H1 (cell line): ENCODE results near the gene ADARB2. TPM values are rescaled to one million over a fixed set of nuclear protein-coding genes. Genes with fewer than 3 reads are reported as not detected.

Experiments
- CTCF ChIA-PET: fragments of 300-600 bp; sonication (Branson Sonifier 250); formaldehyde crosslinking; loops from one replicate; lab custom pipeline; 2021; ENCODE audit not compliant: partially characterized antibody; lab: Charles Lee
- POLR2A ChIA-PET: fragments of 300-600 bp; sonication (Branson Sonifier 250); formaldehyde crosslinking; loops from one replicate; lab custom pipeline; 2021; ENCODE audit warnings: inconsistent platforms; ENCODE audit not compliant: partially characterized antibody; lab: Charles Lee
- DNase-seq, 2 experiments: peaks; one replicate each; pipeline versions ENCODE4 v3.0.0 to v3.0.0-alpha.2; 2010 to 2022; ENCODE audit warnings: low spot score in 2 of 2, low read depth in 1 of 2, mixed read lengths in 1 of 2
- FAIRE-seq: peaks from 2 replicates; lab custom pipeline; 2011; peaks lifted over from hg19 to GRCh38; lab: Jason Lieb, UNC
- H2AFZ ChIP-seq: 2 replicates; pipeline ENCODE4 v1.8.1; 2012; ENCODE audit warnings: low read length, inconsistent platforms
- H2AK5ac ChIP-seq: 2 replicates; pipeline ENCODE4 v1.6.1; 2013; ENCODE audit warnings: low read depth, low read length
- H2BK120ac ChIP-seq: replicated peaks from 2 replicates; pipeline ENCODE3; 2013; ENCODE audit warnings: low read depth, low read length, inconsistent platforms
- H2BK12ac ChIP-seq: 2 replicates; pipeline ENCODE4 v1.6.1; 2013; ENCODE audit warnings: low read depth, low read length
- H2BK15ac ChIP-seq: 2 replicates; pipeline ENCODE4 v1.6.1; 2013; ENCODE audit warnings: low read length
- H2BK20ac ChIP-seq: 2 replicates; pipeline ENCODE4 v1.6.1; 2013; ENCODE audit warnings: low read length
- H2BK5ac ChIP-seq: 2 replicates; pipeline ENCODE4 v1.6.1; 2013; ENCODE audit warnings: low read depth, low read length
- H3K14ac ChIP-seq: 2 replicates; pipeline ENCODE4 v1.6.1; 2013; ENCODE audit warnings: inconsistent platforms; ENCODE audit not compliant: insufficient read length
- H3K18ac ChIP-seq: 2 replicates; pipeline ENCODE4 v1.6.1; 2013; ENCODE audit warnings: low read length; ENCODE audit errors: extremely low read depth
- H3K23ac ChIP-seq: 2 replicates; pipeline ENCODE4 v1.6.1; 2013; ENCODE audit warnings: inconsistent platforms; ENCODE audit not compliant: insufficient read length
- H3K23me2 ChIP-seq: 2 replicates; pipeline ENCODE4 v1.6.1; 2013; ENCODE audit warnings: low read depth, low read length
- H3K27ac ChIP-seq: 2 replicates; pipeline ENCODE4 v1.6.1; 2011; ENCODE audit warnings: low read depth, low read length, inconsistent platforms
- H3K27me3 ChIP-seq, 4 experiments: replicated peaks in 1 of 4; 1 replicate in 1 of 4; 2 replicates in 3 of 4; pipeline versions ENCODE4 v1.6.1 to v1.8.1; 2011 to 2013; ENCODE audit warnings: low read length in 3 of 4, mild to moderate bottlenecking in 3 of 4, inconsistent platforms in 2 of 4, mixed read lengths in 2 of 4, moderate library complexity in 1 of 4; ENCODE audit not compliant: control insufficient read depth in 3 of 4, insufficient read depth in 3 of 4; ENCODE audit errors: extremely low read depth in 1 of 4
- H3K36me3 ChIP-seq, 4 experiments: 2 replicates each; pipeline versions ENCODE4 v1.6.1 to v1.8.1; 2011 to 2013; ENCODE audit warnings: mild to moderate bottlenecking in 4 of 4, low read length in 3 of 4, moderate library complexity in 2 of 4, control low read depth in 1 of 4, inconsistent platforms in 1 of 4; ENCODE audit not compliant: insufficient read depth in 4 of 4, control insufficient read depth in 2 of 4
- H3K4ac ChIP-seq: replicated peaks from 2 replicates; pipeline ENCODE3; 2013; ENCODE audit warnings: low read length, low read depth, mixed read lengths, inconsistent platforms; ENCODE audit not compliant: insufficient read length
- H3K4me1 ChIP-seq, 4 experiments: replicated peaks in 1 of 4; 1 replicate in 1 of 4; 2 replicates in 3 of 4; pipeline versions ENCODE4 v1.6.1 to v1.8.1; 2011 to 2013; ENCODE audit warnings: low read length in 3 of 4, inconsistent platforms in 2 of 4, mixed read lengths in 1 of 4; ENCODE audit not compliant: insufficient read depth in 4 of 4, control insufficient read depth in 3 of 4
- H3K4me2 ChIP-seq, 2 experiments: 2 replicates each; pipeline versions ENCODE4 v1.6.1 to v1.8.1; 2011 to 2013; ENCODE audit warnings: low read depth in 2 of 2, low read length in 2 of 2, control low read depth in 1 of 2, inconsistent platforms in 1 of 2, mild to moderate bottlenecking in 1 of 2; ENCODE audit not compliant: insufficient read depth in 1 of 2
- H3K4me3 ChIP-seq, 4 experiments: fragments of 200-600, 300-600 bp in 1 of 4; sonication (generic), shearing (Covaris generic), sonication (Bioruptor Twin) in 1 of 4; 2 replicates each; pipeline versions ENCODE4 v1.5.1 to v1.8.1; 2011 to 2016; ENCODE audit warnings: low read length in 4 of 4, low read depth in 3 of 4, control low read depth in 2 of 4, inconsistent platforms in 2 of 4, mild to moderate bottlenecking in 2 of 4, mixed read lengths in 1 of 4, moderate library complexity in 1 of 4; ENCODE audit not compliant: insufficient read depth in 2 of 4; ENCODE audit errors: extremely low read depth in 1 of 4
- H3K56ac ChIP-seq: replicated peaks from 2 replicates; pipeline ENCODE3; 2013; ENCODE audit warnings: low read depth, mild to moderate bottlenecking, mixed read lengths, low read length, inconsistent platforms; ENCODE audit not compliant: insufficient read length
- H3K79me1 ChIP-seq: 2 replicates; pipeline ENCODE4 v1.6.1; 2013; ENCODE audit warnings: low read depth, low read length, control low read depth
- H3K79me2 ChIP-seq, 2 experiments: 2 replicates each; pipeline versions ENCODE4 v1.6.1 to v1.8.1; 2012 to 2013; ENCODE audit warnings: low read length in 2 of 2, mild to moderate bottlenecking in 2 of 2, inconsistent platforms in 1 of 2; ENCODE audit not compliant: insufficient read depth in 2 of 2, control insufficient read depth in 1 of 2
- H3K9ac ChIP-seq, 4 experiments: replicated peaks in 1 of 4; 1 replicate in 1 of 4; 2 replicates in 3 of 4; pipeline versions ENCODE4 v1.6.1 to v1.8.1; 2011 to 2013; ENCODE audit warnings: low read depth in 3 of 4, low read length in 3 of 4, control low read depth in 2 of 4, mild to moderate bottlenecking in 2 of 4, moderate library complexity in 2 of 4, inconsistent platforms in 1 of 4; ENCODE audit errors: extremely low read depth in 1 of 4
- H3K9me3 ChIP-seq, 2 experiments: 2 replicates each; pipeline versions ENCODE4 v1.6.1 to v1.8.1; 2012 to 2013; ENCODE audit warnings: mild to moderate bottlenecking in 2 of 2, moderate library complexity in 2 of 2, control low read depth in 1 of 2, inconsistent platforms in 1 of 2, low read depth in 1 of 2, low read length in 1 of 2, mixed read lengths in 1 of 2; ENCODE audit not compliant: insufficient read depth in 2 of 2
- H4K20me1 ChIP-seq, 2 experiments: replicated peaks in 1 of 2; 2 replicates each; pipeline versions ENCODE3 to v1.8.1; 2011 to 2013; ENCODE audit warnings: inconsistent platforms in 2 of 2, low read length in 2 of 2, mild to moderate bottlenecking in 1 of 2; ENCODE audit not compliant: insufficient read depth in 2 of 2, control insufficient read depth in 1 of 2
- H4K5ac ChIP-seq: 2 replicates; pipeline ENCODE4 v1.6.1; 2013; ENCODE audit warnings: low read length, low read depth, mixed read lengths, inconsistent platforms; ENCODE audit not compliant: insufficient read length
- H4K8ac ChIP-seq: 2 replicates; pipeline ENCODE4 v1.8.0; 2013; ENCODE audit warnings: mild to moderate bottlenecking, moderate library complexity, low read length, inconsistent platforms; ENCODE audit not compliant: insufficient read depth; ENCODE audit errors: extremely low read depth
- H4K91ac ChIP-seq: replicated peaks from 2 replicates; pipeline ENCODE3; 2013; ENCODE audit warnings: low read length, mixed read lengths, inconsistent platforms; ENCODE audit not compliant: insufficient read length
- NRF1 ChIP-seq: IDR thresholded peaks from 2 replicates; pipeline ENCODE4 v1.6.1; 2011; ENCODE audit warnings: mild to moderate bottlenecking, low read depth, low read length, improper control_type of control experiment
- WGBS, 2 experiments: shearing (Covaris generic) in 1 of 2; methylation state at CpG; one replicate each; pipeline versions ENCODE4 v1.1.6 to v1.1.7; 2013 to 2015; ENCODE audit warnings: low lambda C conversion rate in 2 of 2, mixed read lengths in 2 of 2, inconsistent platforms in 1 of 2, low coverage in 1 of 2, missing lambda C conversion rate in 1 of 2; ENCODE audit not compliant: insufficient replicate concordance in 2 of 2, insufficient coverage in 1 of 2, insufficient read length in 1 of 2; ENCODE audit errors: extremely low coverage in 1 of 2, missing lambda C conversion rate in 1 of 2; 5-methylcytosine and 5-hydroxymethylcytosine counted together
- polyA plus RNA-seq, 7 experiments: library from polyadenylated mRNA; depleted of rRNA in 3 of 7; stranded (reverse) in 5 of 7; unstranded in 2 of 7; fragments of >200 nt in 5 of 7; fragments of 200-250 nt in 2 of 7; gene quantifications; 1 replicate in 5 of 7; 2 replicates in 1 of 7; 4 replicates in 1 of 7; pipeline versions ENCODE4 v1.2.1 to v1.2.3, GENCODE V29; 2011 to 2013; ENCODE audit warnings: missing spikeins in 2 of 7, mixed read lengths in 2 of 7
- total RNA-seq: library from RNA; stranded (reverse); fragmentation: NEBNext Ultra II Directional; extraction: Animal tissue kit (Norgen Biotek cat#: 25700); gene quantifications from 2 replicates; pipeline ENCODE4 v1.2.1, GENCODE V29; 2021

Gene ADARB2
- total and polyA plus RNA-seq, 2 of the 8 experiments (the other 6 are each of a cell fraction or from before 2014, with no cell fraction given): 2.2 to 2.8 TPM

GRCh38 chr10:1204434-1205326 is 532.6 kb downstream of the ADARB2 start:
- H3K23me2 ChIP-seq: peaks cover 3% of the 10 kb centered on the region; the same call in 1 of the 2 replicates
- ChIA-PET POLR2A (no interaction called here), CTCF (interaction anchor here (1.2 kb wide), 1 partner anchor 14 kb away, joined by 4 read pairs; no protein-coding TSS in a partner anchor)
- no peak overlapping the region for H3K18ac ChIP-seq
- H2BK5ac ChIP-seq: no peak overlapping the region
- H3K14ac ChIP-seq: no peak overlapping the region
- TF ChIP-seq NRF1: no peak
- H4K91ac ChIP-seq: no peak overlapping the region
- H3K9ac ChIP-seq: no peak overlapping the region
- no peak overlapping the region for H4K5ac ChIP-seq
- H3K4me3 ChIP-seq: no peak overlapping the region
- H2BK12ac ChIP-seq: no peak overlapping the region
- DNase-seq: no peak
- WGBS, 2 experiments: 86% methylated on average over 26 of the region's 26 CpGs; no CpG with 5 or more reads in 1 of the 2 experiments
- no peaks in the 10 kb centered on the region for H3K79me1 ChIP-seq
- H3K23ac ChIP-seq: no peak overlapping the region
- H3K4ac ChIP-seq: no peak overlapping the region
- H3K79me2 ChIP-seq: no peaks in the 10 kb centered on the region
- no peak overlapping the region for H3K4me2 ChIP-seq
- no peak for FAIRE-seq
- no peaks in the 10 kb centered on the region for H3K27me3 ChIP-seq
- H3K9me3 ChIP-seq: no peaks in the 10 kb centered on the region
- H4K8ac ChIP-seq: 0 out of 2 replicates have a peak overlapping the region, but pooled peaks have one; percentile 60
- peaks cover 0 to 9% (median 0%) of the 10 kb centered on the region in 4 experiments; a peak in 4 of 7 replicates for H3K4me1 ChIP-seq
- H2BK120ac ChIP-seq: no peak overlapping the region
- no peak overlapping the region for H2AFZ ChIP-seq
- H3K27ac ChIP-seq: no peak overlapping the region
- no peak overlapping the region for H2AK5ac ChIP-seq
- H2BK20ac ChIP-seq: no peak overlapping the region
- H3K36me3 ChIP-seq: no peaks in the 10 kb centered on the region
- peaks cover 0 to 3% of the 10 kb centered on the region in 2 experiments for H4K20me1 ChIP-seq
- no peak overlapping the region for H3K56ac ChIP-seq
- peak overlapping the region; percentile 72; the same call in 1 of the 2 replicates for H2BK15ac ChIP-seq
